ENCODE data around the gene ADRA1B.

- TF ChIP-seq CTCF (IDR thresholded peaks at IDR 0.05; ENCODE audit: insufficient read depth, low read length, poor library complexity, severe bottlenecking) (no peak), EZH2phosphoT487 (conservative IDR thresholded peaks at IDR 0.05; ENCODE audit: low read length) (no peak)
These were observed 92.8 kb downstream of the ADRA1B start, which contains the start of gene TTC1 for GRCh38 chr5:160008877-160009590.

All from SU-DHL-6 (cell line).